Upper lobe of left lung (tissue), 6 donors: ENCODE data around the gene HSF4. TPM values are rescaled to one million over a fixed set of nuclear protein-coding genes. Genes with fewer than 3 reads are reported as not detected.

Experiments
- ATAC-seq, 2 donors: fragments of 200-7000 bp; cut with Tn5 transposase; one replicate each; pipeline ENCODE4 v1.9.1; 2022; ENCODE audit warnings: mild to moderate bottlenecking in 2 of 2, moderate library complexity in 2 of 2; ENCODE audit not compliant: low FRiP score in 2 of 2
- DNase-seq, 2 donors: peaks; one replicate each; pipeline ENCODE4 v3.0.0-alpha.2; 2019 to 2020
- H3K27ac ChIP-seq, 4 donors: fragments of 200-600 bp; sonication (generic); one replicate each; pipeline ENCODE4 v1.5.1; 2016 to 2019
- H3K27me3 ChIP-seq, 4 donors: fragments of 200-600 bp; sonication (generic); one replicate each; pipeline ENCODE4 v1.5.1; 2017 to 2019
- H3K36me3 ChIP-seq, 4 donors: fragments of 200-600 bp; sonication (generic); one replicate each; pipeline ENCODE4 v1.5.1; 2016 to 2019
- H3K4me1 ChIP-seq, 4 donors: fragments of 200-600 bp; sonication (generic); one replicate each; pipeline ENCODE4 v1.5.1; 2018 to 2019
- H3K4me3 ChIP-seq, 4 donors: fragments of 200-600 bp; sonication (generic); one replicate each; pipeline ENCODE4 v1.5.1; 2017 to 2019; ENCODE audit warnings: mild to moderate bottlenecking in 2 of 4, moderate library complexity in 1 of 4
- H3K9me3 ChIP-seq, 4 donors: fragments of 200-600 bp; sonication (generic); one replicate each; pipeline ENCODE4 v1.5.1; 2018 to 2019
- CTCF ChIP-seq, 6 experiments: fragments of 450-650 bp in 4 of 6; fragments of 200-600 bp in 2 of 6; sonication (generic) in 2 of 6; IDR thresholded peaks; one replicate each; pipeline ENCODE4 v1.5.1; 2016 to 2019; ENCODE audit warnings: antibody characterized with exemption in 6 of 6
- EP300 ChIP-seq, 4 donors: sonication (generic); formaldehyde crosslinking; IDR thresholded peaks; one replicate each; pipeline ENCODE4 v1.5.1; 2017; ENCODE audit warnings: antibody characterized with exemption in 4 of 4, control low read depth in 2 of 4
- POLR2A ChIP-seq, 4 donors: fragments of 450-650 bp; IDR thresholded peaks; one replicate each; pipeline ENCODE4 v1.5.1; 2016 to 2017; ENCODE audit warnings: antibody characterized with exemption in 4 of 4, mild to moderate bottlenecking in 2 of 4
- POLR2AphosphoS5 ChIP-seq, 2 donors: sonication (generic); formaldehyde crosslinking; IDR thresholded peaks; one replicate each; pipeline ENCODE4 v1.5.1; 2017; ENCODE audit warnings: antibody characterized with exemption in 2 of 2
- WGBS, 2 donors: methylation state at CpG; one replicate each; pipeline ENCODE4 v1.1.5; 2017 to 2018; 5-methylcytosine and 5-hydroxymethylcytosine counted together
- total RNA-seq, 6 donors: library from RNA; depleted of rRNA in 4 of 6; stranded (reverse); fragments of >200 nt in 4 of 6; gene quantifications; one replicate each; pipeline versions ENCODE4 v1.1.0 to v1.2.1, GENCODE V29; 2016 to 2021
- donor health status: DM: no; HTN: no; CAD: no; lungs with moderate emphysema.
- donor health status: DM: no; HTN: yes; CAD: no; lungs with severe emphysema.

HSF4 gene
- total RNA-seq, 6 donors from 2014 or later, result 33.4 to 784 (median 70.1) TPM

DNA sequence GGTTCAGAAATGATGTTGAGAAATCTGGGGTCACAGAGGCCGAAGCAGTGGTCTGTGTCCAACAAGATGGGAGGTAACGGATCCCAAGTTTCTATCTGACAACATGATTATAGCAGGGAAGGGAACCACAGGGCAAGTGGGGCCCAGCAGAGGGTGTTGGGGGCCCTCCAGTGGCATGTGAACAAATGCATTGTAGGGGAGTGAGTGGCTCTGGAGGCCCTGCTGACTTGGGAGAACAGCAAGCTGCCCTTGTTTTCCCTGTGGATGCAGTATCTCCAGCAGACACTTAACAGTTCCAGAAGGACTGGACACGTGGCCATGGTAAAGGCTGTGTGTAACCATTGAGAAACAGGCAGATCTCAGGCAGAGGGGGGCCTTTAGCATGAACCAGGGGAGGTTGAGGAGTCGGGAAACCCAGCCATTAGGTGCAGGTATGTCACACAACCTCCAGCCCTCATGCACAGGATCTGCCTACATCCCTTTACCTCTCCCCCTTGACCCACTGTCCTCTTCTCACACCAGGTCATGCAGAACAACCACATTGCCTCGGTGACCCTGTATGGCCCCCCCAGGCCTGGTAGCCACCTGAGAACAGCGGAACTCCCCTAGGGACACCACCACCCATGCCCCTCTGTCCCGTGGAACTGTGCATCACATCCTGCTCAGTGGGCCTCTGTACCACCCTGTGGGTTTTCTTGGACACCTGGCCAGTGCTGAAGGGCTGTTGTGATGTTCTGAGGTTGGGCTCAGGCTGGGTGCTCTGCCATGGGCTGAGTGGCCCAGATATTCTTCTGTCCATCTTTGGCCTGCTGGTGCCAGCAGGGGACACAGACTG lies 17.8 kb upstream of the HSF4 start:
- 84 to 93% methylated on average over 4 to 7 of the region's 7 CpGs for WGBS, 2 donors
- DNase-seq, result no peak
- Histone ChIP-seq H3K9me3 (no peaks in the 10 kb centered on the region), H3K4me3 (no peak overlapping the region), H3K36me3 (peaks cover 30 to 69% (median 67%) of the 10 kb centered on the region in 4 donors), H3K4me1 (peaks cover 8 to 27% (median 13%) of the 10 kb centered on the region in 4 donors), H3K27me3 (peaks cover 0 to 4% (median 0%) of the 10 kb centered on the region in 4 donors), H3K27ac (no peak overlapping the region)
- ATAC-seq, result no peak
- TF ChIP-seq POLR2A (IDR thresholded peaks at IDR 0.05), result no peak
- no peak for TF ChIP-seq POLR2AphosphoS5 (IDR thresholded peaks at IDR 0.05)
- no peak for TF ChIP-seq EP300 (IDR thresholded peaks at IDR 0.05)
- TF ChIP-seq CTCF (IDR thresholded peaks at IDR 0.05), result no peak

DNA sequence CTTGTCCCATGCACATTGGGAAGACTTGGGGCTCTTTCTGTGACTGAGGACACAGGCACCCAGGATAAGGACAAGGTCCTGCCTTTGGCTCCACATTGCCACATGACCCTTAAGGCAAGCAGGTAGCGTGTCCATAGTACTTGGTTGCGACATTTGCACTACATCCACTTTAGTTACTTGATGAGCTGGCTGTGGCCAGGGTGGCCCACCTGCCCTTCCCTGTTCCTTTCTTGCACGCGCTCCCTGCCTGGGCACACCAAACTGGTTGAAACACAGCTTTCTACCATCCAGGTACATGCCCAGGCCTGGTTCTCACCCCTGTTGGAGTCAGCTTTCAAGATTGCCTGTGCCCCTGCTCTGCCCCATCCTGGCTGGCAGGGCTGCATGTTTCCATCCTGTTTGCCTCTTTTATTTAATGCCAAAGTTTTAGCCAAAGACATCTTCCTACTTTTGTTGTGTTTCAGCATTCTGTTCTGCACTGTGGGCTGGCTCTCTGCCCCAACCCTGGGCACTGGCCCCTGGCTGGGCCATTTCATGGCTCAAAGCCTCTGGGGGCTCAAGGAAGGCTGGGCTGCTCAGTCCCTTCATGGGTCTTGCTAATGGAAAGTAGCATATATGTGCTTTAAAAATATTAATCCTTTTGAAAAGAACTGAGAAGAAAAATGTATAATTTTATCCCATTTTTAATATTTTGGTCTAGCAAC lies 17.0 kb upstream of the HSF4 start:
- no peak for TF ChIP-seq EP300 (IDR thresholded peaks at IDR 0.05)
- no peak for TF ChIP-seq POLR2A (IDR thresholded peaks at IDR 0.05)
- no peak for TF ChIP-seq CTCF (IDR thresholded peaks at IDR 0.05)
- TF ChIP-seq POLR2AphosphoS5 (IDR thresholded peaks at IDR 0.05), result no peak
- DNase-seq (no peak), ATAC-seq (no peak)
- 88 to 95% methylated on average over 4 of the region's 4 CpGs for WGBS, 2 donors
- H3K4me1 ChIP-seq, result peaks cover 8 to 27% (median 13%) of the 10 kb centered on the region in 4 donors
- H3K9me3 ChIP-seq, result no peaks in the 10 kb centered on the region
- peaks cover 0 to 4% (median 0%) of the 10 kb centered on the region in 4 donors for H3K27me3 ChIP-seq
- H3K36me3 ChIP-seq, result peaks cover 30 to 60% (median 58%) of the 10 kb centered on the region in 4 donors
- no peak overlapping the region for H3K27ac ChIP-seq
- H3K4me3 ChIP-seq, result no peak overlapping the region

DNA sequence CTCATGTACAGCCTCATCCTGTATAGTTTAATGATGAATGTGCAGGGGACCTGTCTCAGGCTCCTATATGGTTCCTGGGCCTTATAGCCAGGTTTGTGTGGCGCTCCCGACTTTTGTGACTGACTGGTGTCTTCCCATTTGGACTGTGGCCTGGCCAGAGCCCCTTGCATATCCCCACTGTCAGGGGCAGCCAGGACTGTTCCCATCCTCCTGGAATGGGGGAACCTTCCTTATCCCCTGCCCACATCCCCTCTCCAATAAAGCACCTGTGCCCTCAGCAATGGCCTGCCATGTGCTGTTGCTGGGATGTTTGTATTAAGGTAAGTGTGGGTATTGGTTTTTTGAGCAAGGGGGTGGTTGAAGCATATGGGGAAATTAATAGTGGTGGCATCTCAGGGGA lies 16.3 kb upstream of the HSF4 start:
- no peaks in the 10 kb centered on the region for H3K9me3 ChIP-seq
- TF ChIP-seq CTCF (IDR thresholded peaks at IDR 0.05) (no peak), EP300 (IDR thresholded peaks at IDR 0.05) (no peak), POLR2A (IDR thresholded peaks at IDR 0.05) (no peak), POLR2AphosphoS5 (IDR thresholded peaks at IDR 0.05) (no peak)
- no peak overlapping the region for H3K27ac ChIP-seq
- peaks cover 30 to 54% (median 52%) of the 10 kb centered on the region in 4 donors for H3K36me3 ChIP-seq
- no peak overlapping the region for H3K4me3 ChIP-seq
- H3K4me1 ChIP-seq, result peaks cover 8 to 27% (median 13%) of the 10 kb centered on the region in 4 donors
- 90 to 92% methylated on average over 2 of the region's 2 CpGs for WGBS, 2 donors
- peaks cover 0 to 4% (median 0%) of the 10 kb centered on the region in 4 donors for H3K27me3 ChIP-seq
- DNase-seq (no peak), ATAC-seq (no peak)

DNA sequence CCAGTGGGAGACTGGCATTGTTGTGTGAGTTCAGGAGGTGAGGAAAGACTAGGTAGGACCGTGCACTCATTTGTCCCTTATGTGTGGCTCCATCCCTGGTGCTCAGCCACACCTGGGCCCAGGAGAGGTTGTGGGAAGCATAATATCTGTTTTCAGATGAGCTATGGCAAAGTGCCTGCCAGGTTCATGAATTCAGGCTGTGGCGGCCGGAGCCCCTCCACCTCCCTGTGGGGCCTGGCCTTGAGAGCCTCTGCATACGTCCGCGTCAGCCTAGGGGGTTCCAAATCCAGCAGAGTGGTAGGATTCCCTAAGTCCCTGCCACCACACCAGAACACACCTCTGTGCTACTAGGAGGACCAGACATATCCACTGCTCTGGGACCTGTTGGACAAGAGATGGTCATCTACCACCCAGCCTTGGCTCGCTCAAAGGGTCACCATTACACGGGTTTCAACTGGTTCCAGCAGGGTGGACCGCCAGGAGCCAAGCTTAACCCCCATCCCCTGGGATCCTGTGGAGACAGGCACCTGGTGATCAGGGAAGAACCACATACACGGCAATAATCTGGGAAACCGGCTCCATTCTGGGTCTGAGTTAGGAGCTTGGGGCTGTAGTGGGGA lies 15.8 kb upstream of the HSF4 start:
- WGBS, 2 donors, result 93 to 94% methylated on average over 6 to 11 of the region's 11 CpGs
- H3K4me1 ChIP-seq, result peaks cover 8 to 27% (median 13%) of the 10 kb centered on the region in 4 donors
- TF ChIP-seq POLR2A (IDR thresholded peaks at IDR 0.05), result no peak
- no peak for TF ChIP-seq CTCF (IDR thresholded peaks at IDR 0.05)
- TF ChIP-seq EP300 (IDR thresholded peaks at IDR 0.05), result no peak
- no peak for TF ChIP-seq POLR2AphosphoS5 (IDR thresholded peaks at IDR 0.05)
- peaks cover 27 to 48% (median 46%) of the 10 kb centered on the region in 4 donors for H3K36me3 ChIP-seq
- ATAC-seq, result no peak
- H3K4me3 ChIP-seq, result no peak overlapping the region
- no peaks in the 10 kb centered on the region for H3K9me3 ChIP-seq
- no peak overlapping the region for H3K27ac ChIP-seq
- DNase-seq, result no peak
- H3K27me3 ChIP-seq, result peaks cover 0 to 4% (median 0%) of the 10 kb centered on the region in 4 donors
